ENCODE measurements around the gene YTHDF1. TPM values are rescaled to one million over a fixed set of nuclear protein-coding genes. Genes with fewer than 3 reads are reported as not detected.
"Not testable (repeated sequence)": the region's sequence is repeated elsewhere in the genome, so short reads cannot be mapped to it uniquely, and the experiment has no call there.

YTHDF1 gene
- total RNA-seq, 1 donor = 30.7 TPM

DNA sequence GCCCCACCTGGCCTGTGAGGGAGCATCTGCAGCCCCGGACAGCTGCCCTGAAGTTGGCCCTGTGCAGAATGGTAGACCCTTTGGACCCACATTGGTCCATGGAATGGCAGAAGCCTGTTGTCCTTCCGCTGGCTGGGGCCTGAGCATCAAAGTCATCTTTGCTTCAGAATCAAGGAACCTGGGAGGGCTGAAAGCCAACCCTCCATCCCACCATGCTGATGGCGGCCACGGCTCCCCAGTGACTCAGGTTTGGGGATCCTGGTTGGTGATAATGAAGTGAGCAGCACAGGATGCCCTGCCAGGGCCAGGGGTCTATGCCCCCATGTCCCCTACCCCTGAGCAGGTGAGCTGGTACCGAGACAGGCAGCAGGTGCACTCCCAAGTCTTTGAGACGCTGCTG lies 52.8 kb downstream of the YTHDF1 start:
- DNase-seq (ENCODE audit: low read depth) = no peak
- H3K4me3 ChIP-seq (ENCODE audit: low read depth, low read length) = no peak overlapping the region
- TF ChIP-seq, protein P1, sequence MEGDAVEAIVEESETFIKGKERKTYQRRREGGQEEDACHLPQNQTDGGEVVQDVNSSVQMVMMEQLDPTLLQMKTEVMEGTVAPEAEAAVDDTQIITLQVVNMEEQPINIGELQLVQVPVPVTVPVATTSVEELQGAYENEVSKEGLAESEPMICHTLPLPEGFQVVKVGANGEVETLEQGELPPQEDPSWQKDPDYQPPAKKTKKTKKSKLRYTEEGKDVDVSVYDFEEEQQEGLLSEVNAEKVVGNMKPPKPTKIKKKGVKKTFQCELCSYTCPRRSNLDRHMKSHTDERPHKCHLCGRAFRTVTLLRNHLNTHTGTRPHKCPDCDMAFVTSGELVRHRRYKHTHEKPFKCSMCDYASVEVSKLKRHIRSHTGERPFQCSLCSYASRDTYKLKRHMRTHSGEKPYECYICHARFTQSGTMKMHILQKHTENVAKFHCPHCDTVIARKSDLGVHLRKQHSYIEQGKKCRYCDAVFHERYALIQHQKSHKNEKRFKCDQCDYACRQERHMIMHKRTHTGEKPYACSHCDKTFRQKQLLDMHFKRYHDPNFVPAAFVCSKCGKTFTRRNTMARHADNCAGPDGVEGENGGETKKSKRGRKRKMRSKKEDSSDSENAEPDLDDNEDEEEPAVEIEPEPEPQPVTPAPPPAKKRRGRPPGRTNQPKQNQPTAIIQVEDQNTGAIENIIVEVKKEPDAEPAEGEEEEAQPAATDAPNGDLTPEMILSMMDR (IDR thresholded peaks at IDR 0.05; ENCODE audit: insufficient read depth, low read depth, low read length) = no peak

DNA sequence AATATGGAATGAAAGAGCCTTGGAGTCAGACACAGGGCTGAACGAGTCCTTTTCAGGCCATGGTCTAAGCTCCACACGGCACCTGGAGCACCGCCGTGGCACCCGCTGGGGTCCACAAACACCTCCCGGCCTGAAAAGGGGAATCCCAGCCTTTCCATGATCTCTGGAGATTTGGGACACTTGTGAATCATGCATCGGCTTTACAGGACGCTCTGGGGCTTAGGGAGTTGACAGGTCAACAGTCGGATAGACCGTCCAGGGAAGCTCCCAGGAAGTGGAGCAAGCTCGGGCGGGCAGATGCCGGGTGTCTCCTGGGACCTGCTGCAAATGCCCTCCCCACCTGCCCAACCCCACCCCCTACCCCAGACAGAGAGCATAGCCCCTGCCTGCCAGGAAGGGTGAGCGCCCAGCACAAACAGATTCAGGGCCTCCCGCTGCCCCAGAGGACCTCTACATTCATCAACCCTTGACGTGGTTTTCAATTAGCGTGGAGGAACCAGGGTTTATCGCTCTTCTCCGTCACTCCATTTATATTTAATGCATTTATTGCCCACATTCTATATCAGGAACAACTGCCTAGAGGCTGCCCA lies 53.6 kb downstream of the YTHDF1 start:
- no peak overlapping the region for H3K4me3 ChIP-seq (ENCODE audit: low read depth, low read length)
- TF ChIP-seq, protein P1 (IDR thresholded peaks at IDR 0.05; ENCODE audit: insufficient read depth, low read depth, low read length) = no peak
- DNase-seq (ENCODE audit: low read depth) = no peak

DNA sequence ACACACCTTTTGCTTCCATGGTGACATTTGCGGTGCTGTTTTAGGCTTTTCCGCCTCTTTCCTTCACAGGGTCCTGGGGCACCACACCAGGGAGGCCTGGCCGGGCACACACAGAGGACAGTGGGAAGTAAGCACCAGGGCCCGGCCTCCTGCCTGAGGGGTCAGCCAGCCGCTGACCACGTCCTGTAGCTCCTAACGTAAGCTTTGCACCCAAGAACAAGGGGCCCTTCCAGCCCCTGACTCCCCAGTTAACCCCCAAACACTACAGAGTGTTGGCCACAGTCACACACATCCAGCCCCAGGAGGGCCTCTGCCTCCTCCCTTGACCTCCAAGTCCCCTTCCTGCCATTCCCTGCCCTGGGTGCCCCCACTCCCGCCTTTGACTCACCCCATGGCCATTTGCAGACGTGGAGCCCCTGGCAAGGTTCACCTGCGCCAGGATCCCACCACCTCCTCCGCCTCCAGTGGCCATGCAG lies 54.7 kb downstream of the YTHDF1 start:
- TF ChIP-seq, protein P1 (IDR thresholded peaks at IDR 0.05; ENCODE audit: insufficient read depth, low read depth, low read length) = no peak
- DNase-seq (ENCODE audit: low read depth) = no peak

DNA sequence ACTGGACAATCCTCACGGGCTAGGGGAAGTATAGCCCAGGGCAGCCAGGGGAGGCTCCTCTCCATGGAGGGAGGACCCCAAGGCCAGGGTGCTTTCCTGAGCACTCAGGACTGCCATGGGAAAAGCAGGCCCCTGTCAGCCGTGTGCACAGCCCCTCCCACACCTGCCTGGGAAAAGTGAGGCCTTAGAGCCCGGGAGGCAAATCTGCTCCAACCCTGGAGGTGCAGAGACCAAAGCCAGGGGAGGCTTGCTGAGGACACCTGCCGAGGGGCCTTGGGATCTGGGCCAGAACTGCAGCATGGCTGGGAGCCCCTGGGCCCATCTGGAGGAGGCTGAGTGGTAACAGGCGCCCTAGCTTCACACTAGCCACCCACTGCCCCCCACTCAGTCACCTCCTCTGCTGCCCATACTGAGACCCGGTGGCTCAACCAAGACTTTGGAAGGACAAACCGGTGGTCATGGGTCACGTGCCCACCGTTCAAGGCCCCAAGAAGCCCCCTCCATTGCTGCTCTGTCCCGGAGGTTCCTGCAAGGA lies 55.2 kb downstream of the YTHDF1 start:
- H3K4me3 ChIP-seq (ENCODE audit: low read depth, low read length) = no peak overlapping the region
- DNase-seq (ENCODE audit: low read depth) = no peak
- TF ChIP-seq, protein P1 (IDR thresholded peaks at IDR 0.05; ENCODE audit: insufficient read depth, low read depth, low read length) = no peak

More for the DNA sequence above, 54.7 kb downstream of the YTHDF1 start:
- no peak overlapping the region for H3K4me3 ChIP-seq (ENCODE audit: low read depth, low read length)

DNA sequence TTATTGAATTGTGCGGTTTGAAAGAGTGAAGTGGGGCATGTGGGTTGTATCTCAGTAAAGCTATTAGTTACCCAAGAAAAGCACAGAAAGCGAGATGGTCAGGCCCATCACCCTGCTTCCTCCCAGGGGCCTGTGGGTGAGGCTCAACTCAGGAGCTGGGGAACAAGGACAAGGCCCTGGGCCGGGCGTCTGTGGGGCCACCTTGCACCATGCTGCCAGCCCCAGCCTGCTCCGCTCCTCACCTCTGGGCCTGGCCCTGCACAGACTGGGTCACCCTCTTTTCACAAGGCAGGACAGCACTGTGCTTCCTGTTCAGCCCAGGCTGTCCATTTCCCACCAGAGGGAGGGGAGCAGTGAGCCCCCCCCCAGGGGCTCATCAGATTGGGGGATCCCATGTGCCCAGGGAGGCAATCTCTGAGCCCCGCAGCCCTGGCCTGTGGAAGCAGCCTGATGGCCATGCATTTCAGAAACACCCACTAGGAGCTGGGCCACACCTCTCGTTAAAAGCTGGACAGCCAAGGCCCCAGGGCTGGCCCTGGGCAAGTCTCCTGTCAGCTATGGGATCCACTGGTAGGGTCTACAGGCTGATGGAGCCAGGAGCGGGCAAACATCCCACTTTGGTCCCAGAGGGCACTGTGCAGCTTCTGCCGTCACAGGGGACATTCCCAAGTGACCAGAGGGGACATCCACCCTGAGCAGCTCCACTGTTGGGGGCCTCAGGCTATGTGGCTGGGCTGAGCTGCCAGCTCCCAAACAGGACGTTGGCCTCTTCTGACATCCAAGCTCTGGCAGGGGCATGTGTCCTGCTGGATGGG lies 55.9 kb downstream of the YTHDF1 start:
- TF ChIP-seq, protein P1 (IDR thresholded peaks at IDR 0.05; ENCODE audit: insufficient read depth, low read depth, low read length) = no peak
- DNase-seq (ENCODE audit: low read depth) = no peak
- H3K4me3 ChIP-seq (ENCODE audit: low read depth, low read length) = no peak overlapping the region

DNA sequence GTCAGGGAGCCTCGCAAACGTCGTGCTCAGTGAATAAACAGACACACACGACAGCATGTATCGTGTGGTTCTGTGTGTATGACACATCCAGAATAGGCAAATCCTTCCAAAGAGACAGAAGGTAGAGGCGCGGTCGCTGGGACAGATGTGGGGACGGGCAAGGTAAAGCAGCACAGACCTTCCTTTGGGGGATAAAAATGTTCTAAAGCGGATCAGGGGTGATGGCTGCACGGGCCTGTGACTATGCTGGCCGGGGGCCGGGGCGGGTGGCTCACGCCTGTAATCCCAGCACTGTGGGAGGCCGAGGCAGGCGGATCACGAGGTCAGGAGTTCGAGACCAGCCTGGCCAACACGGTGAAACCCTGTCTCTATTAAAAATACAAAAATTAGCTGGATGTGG lies 56.7 kb downstream of the YTHDF1 start:
- not testable (repeated sequence) for DNase-seq (ENCODE audit: low read depth); H3K4me3 ChIP-seq (ENCODE audit: low read depth, low read length)

DNA sequence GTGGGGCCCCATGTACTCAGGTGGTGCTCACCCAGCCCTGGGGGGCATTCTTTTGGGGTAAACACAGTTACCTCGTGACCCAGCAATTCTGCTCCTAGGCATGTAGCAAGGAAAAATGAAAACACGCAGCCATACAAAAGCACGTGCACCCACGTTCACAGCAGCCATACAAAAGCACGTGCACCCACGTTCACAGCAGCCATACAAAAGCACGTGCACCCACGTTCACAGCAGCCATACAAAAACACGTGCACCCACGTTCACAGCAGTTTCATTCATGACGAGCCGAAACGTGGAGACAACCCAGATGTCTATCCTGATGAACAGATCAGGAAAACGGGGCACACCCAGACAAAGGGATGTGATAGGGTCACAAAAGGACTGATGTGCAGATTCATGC lies 57.1 kb downstream of the YTHDF1 start:
- TF ChIP-seq, protein P1 (IDR thresholded peaks at IDR 0.05; ENCODE audit: insufficient read depth, low read depth, low read length) = no peak
- DNase-seq (ENCODE audit: low read depth) = no peak
- H3K4me3 ChIP-seq (ENCODE audit: low read depth, low read length) = no peak overlapping the region

All from fibroblast of villous mesenchyme (primary cell).